Central memory CD8-positive, alpha-beta T cell (primary cell): Measurements from ENCODE around the gene CLIC6.

Experiments
- ATAC-seq: fragments of 150-1000 bp; cut with Tn5 transposase; replicated peaks from 2 replicates; pipeline ENCODE4 v1.10.0; 2022; ENCODE audit warnings: mild to moderate bottlenecking, moderate FRiP score, moderate number of reproducible peaks; ENCODE audit not compliant: poor library complexity, severe bottlenecking; ENCODE audit errors: extremely low read depth
- DNase-seq, 2 donors: peaks; one replicate each; pipeline ENCODE4 v3.0.0; 2021; ENCODE audit warnings: low spot score in 2 of 2
- H3K27ac Mint-ChIP-seq: one replicate; pipeline ENCODE4 v1.8.0; 2022; ENCODE audit warnings: low read depth, mild to moderate bottlenecking, moderate library complexity, mixed read lengths
- H3K27me3 Mint-ChIP-seq: one replicate; pipeline ENCODE4 v1.8.0; 2022; ENCODE audit warnings: mixed read lengths
- H3K36me3 Mint-ChIP-seq: one replicate; pipeline ENCODE4 v1.8.0; 2022; ENCODE audit warnings: mild to moderate bottlenecking, moderate library complexity, mixed read lengths; ENCODE audit not compliant: insufficient read depth
- H3K4me1 Mint-ChIP-seq: one replicate; pipeline ENCODE4 v1.8.0; 2022; ENCODE audit warnings: mixed read lengths
- H3K4me3 Mint-ChIP-seq: one replicate; pipeline ENCODE4 v1.8.0; 2022; ENCODE audit warnings: mild to moderate bottlenecking, moderate library complexity, mixed read lengths
- H3K9me3 Mint-ChIP-seq: one replicate; pipeline ENCODE4 v1.8.0; 2022; ENCODE audit warnings: mixed read lengths

The CLIC6 gene

GRCh38 chr21:34724131-34724856 is 55.5 kb downstream of the CLIC6 start:
- no peaks in the 10 kb centered on the region for H3K9me3 Mint-ChIP-seq
- no peaks in the 10 kb centered on the region for H3K36me3 Mint-ChIP-seq
- H3K4me3 Mint-ChIP-seq, result no peak overlapping the region
- DNase-seq (no peak), ATAC-seq (no peak)
- H3K27me3 Mint-ChIP-seq, result peaks cover 32% of the 10 kb centered on the region
- no peaks in the 10 kb centered on the region for H3K4me1 Mint-ChIP-seq
- H3K27ac Mint-ChIP-seq, result no peak overlapping the region

GRCh38 chr21:34724857-34725195 is 56.0 kb downstream of the CLIC6 start:
- no peaks in the 10 kb centered on the region for H3K9me3 Mint-ChIP-seq
- H3K4me3 Mint-ChIP-seq, result no peak overlapping the region
- H3K27ac Mint-ChIP-seq, result no peak overlapping the region
- no peaks in the 10 kb centered on the region for H3K36me3 Mint-ChIP-seq
- H3K4me1 Mint-ChIP-seq, result no peaks in the 10 kb centered on the region
- DNase-seq, result no peak
- peaks cover 32% of the 10 kb centered on the region for H3K27me3 Mint-ChIP-seq
- ATAC-seq, result no peak

GRCh38 chr21:34726627-34727337 is 58.0 kb downstream of the CLIC6 start:
- DNase-seq, result no peak

GRCh38 chr21:34728479-34728878 is 59.7 kb downstream of the CLIC6 start:
- H3K27ac Mint-ChIP-seq, result no peak overlapping the region
- no peaks in the 10 kb centered on the region for H3K4me1 Mint-ChIP-seq
- DNase-seq (no peak), ATAC-seq (no peak)
- H3K4me3 Mint-ChIP-seq, result no peak overlapping the region
- peaks cover 32% of the 10 kb centered on the region for H3K27me3 Mint-ChIP-seq
- H3K9me3 Mint-ChIP-seq, result no peaks in the 10 kb centered on the region
- no peaks in the 10 kb centered on the region for H3K36me3 Mint-ChIP-seq

More at GRCh38 chr21:34726627-34727337, 58.0 kb downstream of the CLIC6 start:
- no peak overlapping the region for H3K4me3 Mint-ChIP-seq
- no peaks in the 10 kb centered on the region for H3K9me3 Mint-ChIP-seq
- no peaks in the 10 kb centered on the region for H3K36me3 Mint-ChIP-seq
- H3K4me1 Mint-ChIP-seq, result no peaks in the 10 kb centered on the region
- H3K27me3 Mint-ChIP-seq, result peaks cover 32% of the 10 kb centered on the region
- ATAC-seq, result no peak
- no peak overlapping the region for H3K27ac Mint-ChIP-seq

GRCh38 chr21:34730194-34730593 is 61.4 kb downstream of the CLIC6 start:
- ATAC-seq (no peak), DNase-seq (no peak)
- H3K4me1 Mint-ChIP-seq, result no peaks in the 10 kb centered on the region
- no peak overlapping the region for H3K27ac Mint-ChIP-seq
- H3K9me3 Mint-ChIP-seq, result no peaks in the 10 kb centered on the region
- no peak overlapping the region for H3K4me3 Mint-ChIP-seq
- H3K36me3 Mint-ChIP-seq, result no peaks in the 10 kb centered on the region
- H3K27me3 Mint-ChIP-seq, result peaks cover 35% of the 10 kb centered on the region

- ATAC-seq (no peak), DNase-seq (no peak)
- H3K4me3 Mint-ChIP-seq, result no peak overlapping the region
- H3K9me3 Mint-ChIP-seq, result no peaks in the 10 kb centered on the region
- H3K27me3 Mint-ChIP-seq, result peaks cover 28% of the 10 kb centered on the region
- no peak overlapping the region for H3K27ac Mint-ChIP-seq
- no peaks in the 10 kb centered on the region for H3K36me3 Mint-ChIP-seq
- no peaks in the 10 kb centered on the region for H3K4me1 Mint-ChIP-seq
These were observed 62.1 kb downstream of the CLIC6 start for GRCh38 chr21:34730756-34731445.

GRCh38 chr21:34732388-34732821 is 63.6 kb downstream of the CLIC6 start:
- DNase-seq (no peak), ATAC-seq (no peak)
- Mint-ChIP-seq H3K4me1 (no peaks in the 10 kb centered on the region), H3K9me3 (no peaks in the 10 kb centered on the region), H3K4me3 (no peak overlapping the region), H3K27me3 (peaks cover 24% of the 10 kb centered on the region), H3K27ac (no peak overlapping the region), H3K36me3 (no peaks in the 10 kb centered on the region)

- H3K4me3 Mint-ChIP-seq, result no peak overlapping the region
- H3K36me3 Mint-ChIP-seq, result no peaks in the 10 kb centered on the region
- DNase-seq, result no peak
- H3K4me1 Mint-ChIP-seq, result no peaks in the 10 kb centered on the region
- peaks cover 30% of the 10 kb centered on the region for H3K27me3 Mint-ChIP-seq
- no peak overlapping the region for H3K27ac Mint-ChIP-seq
- no peaks in the 10 kb centered on the region for H3K9me3 Mint-ChIP-seq
- no peak for ATAC-seq
These were observed 65.1 kb downstream of the CLIC6 start for GRCh38 chr21:34733852-34734251.

- Mint-ChIP-seq H3K9me3 (no peaks in the 10 kb centered on the region), H3K4me1 (no peaks in the 10 kb centered on the region), H3K36me3 (no peaks in the 10 kb centered on the region), H3K27ac (no peak overlapping the region), H3K27me3 (peaks cover 35% of the 10 kb centered on the region), H3K4me3 (no peak overlapping the region)
- no peak for DNase-seq
- no peak for ATAC-seq
These were observed 65.9 kb downstream of the CLIC6 start for GRCh38 chr21:34734696-34735095.

- Mint-ChIP-seq H3K4me1 (no peaks in the 10 kb centered on the region), H3K9me3 (no peaks in the 10 kb centered on the region), H3K27me3 (peaks cover 41% of the 10 kb centered on the region), H3K4me3 (no peak overlapping the region), H3K27ac (no peak overlapping the region), H3K36me3 (no peaks in the 10 kb centered on the region)
- ATAC-seq, result no peak
- no peak for DNase-seq
These were observed 67.5 kb downstream of the CLIC6 start for GRCh38 chr21:34736116-34736874.

GRCh38 chr21:34737115-34737514 is 68.3 kb downstream of the CLIC6 start:
- Mint-ChIP-seq H3K4me1 (no peaks in the 10 kb centered on the region), H3K27me3 (peaks cover 41% of the 10 kb centered on the region)
- DNase-seq, result no peak

GRCh38 chr21:34740198-34740597 is 71.4 kb downstream of the CLIC6 start:
- H3K27me3 Mint-ChIP-seq, result peaks cover 52% of the 10 kb centered on the region
- no peak overlapping the region for H3K4me3 Mint-ChIP-seq
- no peak for ATAC-seq
- H3K9me3 Mint-ChIP-seq, result no peaks in the 10 kb centered on the region
- no peaks in the 10 kb centered on the region for H3K36me3 Mint-ChIP-seq
- no peak for DNase-seq
- no peaks in the 10 kb centered on the region for H3K4me1 Mint-ChIP-seq
- H3K27ac Mint-ChIP-seq, result no peak overlapping the region

More at GRCh38 chr21:34737115-34737514, 68.3 kb downstream of the CLIC6 start:
- no peaks in the 10 kb centered on the region for H3K9me3 Mint-ChIP-seq
- H3K36me3 Mint-ChIP-seq, result no peaks in the 10 kb centered on the region
- ATAC-seq, result no peak
- no peak overlapping the region for H3K27ac Mint-ChIP-seq
- H3K4me3 Mint-ChIP-seq, result no peak overlapping the region
